ENCODE data around the gene ZCCHC17. TPM values are rescaled to one million over a fixed set of nuclear protein-coding genes. Genes with fewer than 3 reads are reported as not detected.
"Not testable (repeated sequence)": the region's sequence is repeated elsewhere in the genome, so short reads cannot be mapped to it uniquely, and the experiment has no call there.

The ZCCHC17 gene
- total and polyA plus RNA-seq, 3 donors from 2014 or later = 61.1 to 105 (median 75.0) TPM

DNA sequence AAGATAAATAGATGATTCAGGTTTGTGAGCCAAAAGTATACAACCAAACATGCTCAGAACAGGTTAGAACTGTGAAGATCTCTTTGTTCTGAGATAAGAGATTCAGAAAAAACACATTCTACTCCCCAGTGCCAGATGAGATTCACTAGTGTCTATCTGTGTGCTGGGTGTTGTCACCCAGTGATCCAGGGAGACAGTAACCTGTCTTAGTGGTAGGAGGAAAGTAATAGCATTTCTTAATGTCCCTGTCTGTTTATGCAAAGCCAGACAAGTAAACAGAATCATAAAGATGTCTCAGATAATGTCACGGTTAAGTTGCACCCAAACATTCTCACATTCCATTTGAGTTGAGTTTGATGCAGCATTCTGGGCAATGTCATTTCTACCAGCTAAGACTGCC is 38.3 kb upstream of the ZCCHC17 start:
- intact Hi-C loops (cut with DNase I; ENCODE audit: low total_unique reads) = no loop called here

DNA sequence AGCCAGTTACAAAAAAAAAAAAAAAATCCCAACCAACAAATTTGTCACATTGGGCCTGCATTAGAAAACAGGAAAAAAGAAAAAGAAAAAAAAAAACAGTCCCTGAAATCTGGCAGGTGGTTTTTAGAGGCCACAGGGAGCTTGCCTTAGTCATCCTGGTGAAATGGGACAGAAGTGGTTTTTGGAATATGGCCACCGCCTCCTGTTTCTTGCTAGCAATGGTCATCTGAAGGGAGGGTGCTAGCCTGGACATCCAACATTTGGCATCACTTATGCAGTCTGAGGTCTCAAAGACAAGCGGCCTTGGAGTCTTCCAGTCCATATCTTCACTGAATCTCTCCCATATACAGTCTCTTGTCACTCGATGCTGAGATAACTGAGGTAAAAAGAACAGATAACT is 37.1 kb upstream of the ZCCHC17 start:
- Histone ChIP-seq H3K4me3 (no peak overlapping the region), H3K4me1 (no peaks in the 10 kb centered on the region), H3K36me3 (ENCODE audit: low read depth, missing control alignments) (no peaks in the 10 kb centered on the region), H3K27me3 (no peaks in the 10 kb centered on the region), H3K27ac (no peak overlapping the region), H3K9me3 (no peaks in the 10 kb centered on the region)
- intact Hi-C loops (cut with DNase I; ENCODE audit: low total_unique reads) = no loop called here
- TF ChIP-seq, protein P1, sequence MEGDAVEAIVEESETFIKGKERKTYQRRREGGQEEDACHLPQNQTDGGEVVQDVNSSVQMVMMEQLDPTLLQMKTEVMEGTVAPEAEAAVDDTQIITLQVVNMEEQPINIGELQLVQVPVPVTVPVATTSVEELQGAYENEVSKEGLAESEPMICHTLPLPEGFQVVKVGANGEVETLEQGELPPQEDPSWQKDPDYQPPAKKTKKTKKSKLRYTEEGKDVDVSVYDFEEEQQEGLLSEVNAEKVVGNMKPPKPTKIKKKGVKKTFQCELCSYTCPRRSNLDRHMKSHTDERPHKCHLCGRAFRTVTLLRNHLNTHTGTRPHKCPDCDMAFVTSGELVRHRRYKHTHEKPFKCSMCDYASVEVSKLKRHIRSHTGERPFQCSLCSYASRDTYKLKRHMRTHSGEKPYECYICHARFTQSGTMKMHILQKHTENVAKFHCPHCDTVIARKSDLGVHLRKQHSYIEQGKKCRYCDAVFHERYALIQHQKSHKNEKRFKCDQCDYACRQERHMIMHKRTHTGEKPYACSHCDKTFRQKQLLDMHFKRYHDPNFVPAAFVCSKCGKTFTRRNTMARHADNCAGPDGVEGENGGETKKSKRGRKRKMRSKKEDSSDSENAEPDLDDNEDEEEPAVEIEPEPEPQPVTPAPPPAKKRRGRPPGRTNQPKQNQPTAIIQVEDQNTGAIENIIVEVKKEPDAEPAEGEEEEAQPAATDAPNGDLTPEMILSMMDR (IDR thresholded peaks at IDR 0.05) = no peak
- TF ChIP-seq POLR2A (IDR thresholded peaks at IDR 0.05) = no peak
- no peak for DNase-seq
- 77 to 84% methylated on average over 3 of the region's 3 CpGs for WGBS, 2 donors

More for the DNA sequence above, 38.3 kb upstream of the ZCCHC17 start:
- TF ChIP-seq, protein P1 (IDR thresholded peaks at IDR 0.05) = no peak
- TF ChIP-seq POLR2A (IDR thresholded peaks at IDR 0.05) = no peak
- 90 to 93% methylated on average over 1 of the region's 1 CpG for whole genome bisulfite sequencing, 2 donors
- no peaks in the 10 kb centered on the region for H3K36me3 ChIP-seq (ENCODE audit: low read depth, missing control alignments)
- no peaks in the 10 kb centered on the region for H3K9me3 ChIP-seq
- DNase-seq = no peak
- H3K27ac ChIP-seq = no peak overlapping the region
- no peaks in the 10 kb centered on the region for H3K4me1 ChIP-seq
- no peaks in the 10 kb centered on the region for H3K27me3 ChIP-seq
- no peak overlapping the region for H3K4me3 ChIP-seq

DNA sequence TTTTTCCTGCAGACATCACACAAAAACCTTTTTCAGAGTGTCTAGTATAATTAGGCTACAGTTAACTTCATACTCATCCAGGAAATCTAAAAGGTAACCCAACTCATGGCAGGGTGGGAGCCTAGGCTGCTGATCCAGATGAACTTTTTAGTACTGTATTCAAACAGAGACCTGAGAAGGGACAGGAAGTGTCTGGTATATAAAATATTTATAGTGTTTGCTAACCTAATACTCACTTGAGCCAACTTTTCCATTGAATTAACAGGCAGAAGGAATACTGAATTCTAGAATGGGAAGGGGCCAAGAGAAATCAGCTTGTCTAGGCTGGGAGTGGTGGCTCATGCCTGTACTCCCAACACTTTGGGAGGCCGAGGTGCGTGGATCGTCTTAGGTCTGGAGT is 34.9 kb upstream of the ZCCHC17 start:
- TF ChIP-seq, protein P1 (IDR thresholded peaks at IDR 0.05) = no peak
- TF ChIP-seq POLR2A (IDR thresholded peaks at IDR 0.05) = no peak
- Histone ChIP-seq H3K4me3 (no peak overlapping the region), H3K27me3 (no peaks in the 10 kb centered on the region), H3K9me3 (no peaks in the 10 kb centered on the region), H3K36me3 (ENCODE audit: low read depth, missing control alignments) (no peaks in the 10 kb centered on the region), H3K27ac (no peak overlapping the region), H3K4me1 (no peaks in the 10 kb centered on the region)
- WGBS, 2 donors = 91 to 94% methylated on average over 3 of the region's 3 CpGs
- no peak for DNase-seq
- intact Hi-C loops (cut with DNase I; ENCODE audit: low total_unique reads) = no loop called here

DNA sequence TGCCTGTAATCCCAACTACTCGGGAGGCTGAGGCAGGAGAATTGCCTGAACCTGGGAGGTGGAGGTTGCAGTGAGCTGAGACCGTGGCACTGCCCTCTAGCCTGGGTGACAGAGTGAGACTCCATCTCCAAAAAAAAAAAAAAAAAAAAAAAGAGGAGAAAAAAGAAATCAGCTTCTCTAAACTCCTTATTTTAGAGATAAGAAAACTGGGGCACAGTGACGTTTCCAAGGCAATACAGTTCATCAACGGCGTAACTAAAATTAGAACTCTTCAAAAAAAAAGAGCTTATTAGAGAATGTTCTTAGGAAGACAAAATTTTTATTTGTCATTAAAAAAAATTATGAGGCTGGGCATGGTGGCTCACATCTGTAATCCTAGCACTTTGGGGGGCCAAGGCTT is 34.4 kb upstream of the ZCCHC17 start:
- DNase-seq; H3K9me3 ChIP-seq; H3K4me1 ChIP-seq; H3K36me3 ChIP-seq (ENCODE audit: low read depth, missing control alignments); intact Hi-C loops (cut with DNase I; ENCODE audit: low total_unique reads); H3K27ac ChIP-seq; H3K4me3 ChIP-seq; H3K27me3 ChIP-seq: not testable (repeated sequence)
- 60 to 70% methylated on average over 5 of the region's 5 CpGs for WGBS, 2 donors

DNA sequence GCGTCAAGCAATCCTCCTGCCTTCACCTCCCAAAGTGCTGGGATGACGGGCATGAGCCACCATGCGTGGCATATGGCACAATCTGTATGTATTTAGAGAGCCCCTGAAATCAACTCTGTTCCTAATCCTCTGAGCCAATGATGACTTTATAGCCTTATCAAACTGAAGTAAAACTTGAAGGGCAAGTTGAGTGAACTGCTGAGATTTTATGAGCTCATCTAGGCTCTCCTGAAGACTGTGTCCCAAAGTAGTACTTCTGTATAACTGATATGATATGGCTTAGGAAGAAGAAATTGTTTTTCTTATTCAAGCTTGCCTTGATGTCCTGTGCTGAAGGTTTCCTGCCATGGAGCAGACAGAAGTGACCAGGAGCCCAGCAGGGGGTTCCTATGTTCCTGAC is 33.4 kb upstream of the ZCCHC17 start:
- no peaks in the 10 kb centered on the region for H3K9me3 ChIP-seq
- no peaks in the 10 kb centered on the region for H3K4me1 ChIP-seq
- no peak for DNase-seq
- intact Hi-C loops (cut with DNase I; ENCODE audit: low total_unique reads) = no loop called here
- no peaks in the 10 kb centered on the region for H3K27me3 ChIP-seq
- TF ChIP-seq, protein P1 (IDR thresholded peaks at IDR 0.05) = no peak
- TF ChIP-seq POLR2A (IDR thresholded peaks at IDR 0.05) = no peak
- no peak overlapping the region for H3K4me3 ChIP-seq
- WGBS, 2 donors = 88 to 93% methylated on average over 3 of the region's 3 CpGs
- H3K27ac ChIP-seq = no peak overlapping the region
- H3K36me3 ChIP-seq (ENCODE audit: low read depth, missing control alignments) = no peaks in the 10 kb centered on the region

All from testis (tissue), 3 donors.